Nephron (organoid): ENCODE data around the gene TSPAN18.

Experiments used
- H3K27ac Mint-ChIP-seq, 3 experiments: 2 replicates each; pipeline ENCODE4 v1.8.0; 2020; ENCODE audit warnings: mixed read lengths in 3 of 3, mild to moderate bottlenecking in 2 of 3, moderate library complexity in 1 of 3
- H3K27me3 Mint-ChIP-seq: 2 replicates; pipeline ENCODE4 v1.8.0; 2021; ENCODE audit warnings: low read depth, mild to moderate bottlenecking, moderate library complexity, mixed read lengths
- H3K36me3 Mint-ChIP-seq: 2 replicates; pipeline ENCODE4 v1.8.0; 2020; ENCODE audit warnings: low read depth, mixed read lengths
- H3K4me1 Mint-ChIP-seq: 2 replicates; pipeline ENCODE4 v1.8.0; 2020; ENCODE audit warnings: mixed read lengths
- H3K4me3 Mint-ChIP-seq, 3 experiments: 2 replicates each; pipeline ENCODE4 v1.8.0; 2020; ENCODE audit warnings: mild to moderate bottlenecking in 3 of 3, mixed read lengths in 3 of 3, moderate library complexity in 2 of 3
- H3K9me3 Mint-ChIP-seq: 2 replicates; pipeline ENCODE4 v1.8.0; 2020; ENCODE audit warnings: mixed read lengths
- CTCF ChIP-seq, 3 experiments: fragments of 200-600 bp; sonication (generic); IDR thresholded peaks; one replicate each; pipeline ENCODE4 v1.5.0; 2021; ENCODE audit warnings: antibody characterized with exemption in 3 of 3; ENCODE audit not compliant: unreplicated experiment in 3 of 3

Gene TSPAN18

DNA sequence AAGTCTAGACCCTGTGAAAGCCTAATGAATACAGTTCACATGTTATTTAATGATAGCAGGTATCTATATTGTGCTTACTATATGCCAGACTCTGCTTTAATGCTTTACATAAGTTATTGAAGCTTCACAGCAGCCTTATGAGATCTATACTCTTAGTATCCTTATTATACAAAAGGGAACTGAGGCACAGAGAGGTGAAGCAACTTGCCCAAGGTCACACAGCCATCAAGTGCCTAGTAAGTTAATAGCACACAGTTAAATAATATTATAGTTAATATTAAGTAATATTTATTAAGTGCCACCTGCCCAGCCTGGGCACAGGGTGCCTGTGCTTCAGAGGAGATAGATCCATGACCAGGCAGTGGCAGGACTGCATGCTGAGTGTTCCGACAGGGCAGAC, 145.8 kb downstream of the TSPAN18 start:
- Mint-ChIP-seq H3K36me3 (peaks cover 4% of the 10 kb centered on the region), H3K27ac (no peak overlapping the region), H3K9me3 (no peaks in the 10 kb centered on the region), H3K4me1 (peaks cover 44% of the 10 kb centered on the region), H3K4me3 (no peak overlapping the region), H3K27me3 (peaks cover 5% of the 10 kb centered on the region)
- no peak for TF ChIP-seq CTCF (IDR thresholded peaks at IDR 0.05; ENCODE audit: unreplicated experiment in 3 of 3)

- Mint-ChIP-seq H3K4me3 (no peak overlapping the region), H3K4me1 (peaks cover 34% of the 10 kb centered on the region), H3K27me3 (peaks cover 5% of the 10 kb centered on the region), H3K27ac (peak overlapping the region in 2 of 3 experiments; percentile 19 to 66), H3K9me3 (no peaks in the 10 kb centered on the region), H3K36me3 (peaks cover 4% of the 10 kb centered on the region)
- TF ChIP-seq CTCF (IDR thresholded peaks at IDR 0.05; ENCODE audit: unreplicated experiment in 3 of 3): no peak
Measured at GRCh38 chr11:44873537-44873936, 146.8 kb downstream of the TSPAN18 start.

DNA sequence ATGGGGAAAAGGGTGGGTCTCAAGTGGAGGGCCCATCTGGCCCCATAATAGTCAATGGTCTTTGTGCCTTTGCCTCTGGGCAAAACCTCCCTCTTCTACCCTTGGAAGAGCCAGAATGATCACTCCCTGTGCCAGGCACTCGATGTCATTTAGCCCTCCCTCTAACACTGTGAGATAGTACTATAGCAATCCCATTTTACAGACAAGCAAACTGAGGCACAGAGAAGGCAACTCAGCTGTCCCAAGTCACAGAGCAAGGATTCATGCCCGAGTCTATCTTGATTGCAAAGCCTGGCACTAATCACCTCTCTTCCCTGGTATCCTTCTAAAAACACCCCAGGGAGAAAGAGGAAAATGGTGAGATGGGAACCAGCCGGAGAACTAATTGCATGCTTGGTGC, 147.5 kb downstream of the TSPAN18 start:
- Mint-ChIP-seq H3K9me3 (no peaks in the 10 kb centered on the region), H3K27me3 (peaks cover 5% of the 10 kb centered on the region), H3K27ac (peak overlapping the region in 1 of 3 experiments; percentile 38), H3K36me3 (peaks cover 4% of the 10 kb centered on the region), H3K4me3 (no peak overlapping the region), H3K4me1 (peaks cover 32% of the 10 kb centered on the region)
- TF ChIP-seq CTCF (IDR thresholded peaks at IDR 0.05; ENCODE audit: unreplicated experiment in 3 of 3): no peak

DNA sequence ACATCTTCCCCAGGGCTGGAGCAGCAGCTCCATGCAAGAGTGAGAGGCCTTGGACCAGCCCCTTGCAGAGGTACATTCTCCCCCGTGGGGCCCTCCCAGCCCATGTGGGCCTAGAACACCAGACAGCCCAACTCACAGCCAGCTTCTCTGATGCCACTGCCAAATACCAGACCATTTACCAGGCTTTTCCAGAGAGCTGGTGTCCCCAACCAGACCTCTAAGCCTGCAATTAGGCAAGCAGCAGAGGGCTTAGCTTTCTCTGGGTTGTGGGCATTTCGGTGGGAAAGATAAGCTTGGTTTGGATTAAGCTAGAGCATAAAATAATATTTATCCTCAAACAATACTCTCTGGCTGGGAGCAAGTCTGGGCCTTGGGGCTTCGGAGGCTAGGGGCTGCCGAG, 148.3 kb downstream of the TSPAN18 start:
- no peak for TF ChIP-seq CTCF (IDR thresholded peaks at IDR 0.05; ENCODE audit: unreplicated experiment in 3 of 3)
- H3K27ac Mint-ChIP-seq: peak overlapping the region in 1 of 3 experiments; percentile 48
- no peak overlapping the region for H3K4me3 Mint-ChIP-seq
- H3K9me3 Mint-ChIP-seq: no peaks in the 10 kb centered on the region
- H3K36me3 Mint-ChIP-seq: peaks cover 4% of the 10 kb centered on the region
- H3K27me3 Mint-ChIP-seq: no peaks in the 10 kb centered on the region
- peaks cover 29% of the 10 kb centered on the region for H3K4me1 Mint-ChIP-seq

- Mint-ChIP-seq H3K9me3 (no peaks in the 10 kb centered on the region), H3K4me1 (peaks cover 20% of the 10 kb centered on the region), H3K36me3 (no peaks in the 10 kb centered on the region), H3K4me3 (peak overlapping the region in 2 of 3 experiments; percentile 42 to 70), H3K27me3 (no peaks in the 10 kb centered on the region), H3K27ac (no peak overlapping the region)
- no peak for TF ChIP-seq CTCF (IDR thresholded peaks at IDR 0.05; ENCODE audit: unreplicated experiment in 3 of 3)
Measured at GRCh38 chr11:44876194-44876723, 149.5 kb downstream of the TSPAN18 start.

DNA sequence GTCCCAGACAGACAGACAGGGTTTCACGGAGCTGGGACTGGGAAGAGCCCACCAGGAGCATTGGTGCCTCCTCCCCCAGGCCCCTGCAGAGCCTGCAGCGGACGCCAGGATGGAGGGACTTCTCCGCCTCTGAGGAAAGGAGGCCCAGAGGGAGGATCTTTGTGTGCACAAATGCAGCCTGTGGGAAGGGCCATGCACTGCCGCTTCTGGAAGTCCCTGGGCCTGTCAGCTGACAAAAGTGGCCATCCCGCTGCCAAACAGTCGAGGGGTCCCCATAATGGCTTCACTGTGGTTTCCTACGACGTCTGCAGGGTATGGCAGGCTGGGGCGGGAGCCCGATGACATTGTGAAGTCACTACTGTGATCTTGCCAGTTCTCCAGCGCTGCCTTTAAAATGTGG, 150.1 kb downstream of the TSPAN18 start:
- Mint-ChIP-seq H3K27ac (no peak overlapping the region), H3K4me1 (peaks cover 20% of the 10 kb centered on the region), H3K4me3 (peak overlapping the region; percentile 24 to 70 (median 42)), H3K36me3 (no peaks in the 10 kb centered on the region), H3K9me3 (no peaks in the 10 kb centered on the region), H3K27me3 (no peaks in the 10 kb centered on the region)
- no peak for TF ChIP-seq CTCF (IDR thresholded peaks at IDR 0.05; ENCODE audit: unreplicated experiment in 3 of 3)
